Endometrial microvascular endothelial cells (primary cell): ENCODE results near the gene PAM16. TPM values are rescaled to one million over a fixed set of nuclear protein-coding genes. Genes with fewer than 3 reads are reported as not detected.

ENCODE experiments used
- in situ Hi-C: cut with HindIII; loops from 2 replicates; pipeline ENCODE4 v1.10.0; 2017; ENCODE audit warnings: low sequenced_read_pairs, low pct_unique_long_range_greater_than_20kb; ENCODE audit errors: inconsistent ontology term
- total RNA-seq: library from RNA; depleted of rRNA; stranded (reverse); fragments of >200 nt; gene quantifications from one replicate; pipeline ENCODE4 v1.2.3, GENCODE V29; 2015; ENCODE audit errors: inconsistent ontology term

PAM16 gene
- total RNA-seq, 1 donor from 2014 or later = 39.7 TPM

- in situ Hi-C loops = loop anchor here (10.0 kb wide), 1 partner anchor 53 kb away; no protein-coding TSS in a partner anchor
Measured at GRCh38 chr16:4291699-4292098, 59.4 kb downstream of the PAM16 start.

Other genes with a start within 250 kb of the PAM16 start
- gene ADCY9, start 234.9 kb downstream of the PAM16 start, total RNA-seq = 24.2 TPM
- gene SRL, start 109.2 kb downstream of the PAM16 start, total RNA-seq = not detected
- 2.9 TPM for gene TFAP4, start 78.3 kb downstream of the PAM16 start, total RNA-seq
- 2.8 TPM for gene GLIS2, start 35.3 kb downstream of the PAM16 start, total RNA-seq
- 0.09 TPM for gene VASN, start 20.5 kb upstream of the PAM16 start, total RNA-seq
- 28.6 TPM for gene CORO7, start 65.3 kb upstream of the PAM16 start, total RNA-seq
- gene DNAJA3, start 74.5 kb upstream of the PAM16 start, total RNA-seq = 48.5 TPM
- 96.9 TPM for gene NMRAL1, start 123.3 kb upstream of the PAM16 start, total RNA-seq
- gene HMOX2, start 125.1 kb upstream of the PAM16 start, total RNA-seq = 103 TPM
- gene CDIP1, start 187.5 kb upstream of the PAM16 start, total RNA-seq = 14.3 TPM
- gene C16orf96, start 205.0 kb upstream of the PAM16 start, total RNA-seq = not detected